Right forelimb (tissue), 1 donor: ENCODE measurements around the gene ABCB6.
"Not testable (repeated sequence)": the region's sequence is repeated elsewhere in the genome, so short reads cannot be mapped to it uniquely, and the experiment has no call there.

ENCODE experiments used
- DNase-seq: peaks from one replicate; pipeline ENCODE4 v3.0.0-alpha.2; 2018

Gene ABCB6

GRCh38 chr2:219218732-219219701, at the start of gene ABCB6:
Gene ABCB6, minus strand, starts transcription at chr2:219218958. Its CDS starts 285 bp downstream, at chr2:219218673.
- peak; percentile 100 for DNase-seq

- DNase-seq = no peak
Observed at GRCh38 chr2:219268294-219268693, 49.5 kb upstream of the ABCB6 start.

DNA sequence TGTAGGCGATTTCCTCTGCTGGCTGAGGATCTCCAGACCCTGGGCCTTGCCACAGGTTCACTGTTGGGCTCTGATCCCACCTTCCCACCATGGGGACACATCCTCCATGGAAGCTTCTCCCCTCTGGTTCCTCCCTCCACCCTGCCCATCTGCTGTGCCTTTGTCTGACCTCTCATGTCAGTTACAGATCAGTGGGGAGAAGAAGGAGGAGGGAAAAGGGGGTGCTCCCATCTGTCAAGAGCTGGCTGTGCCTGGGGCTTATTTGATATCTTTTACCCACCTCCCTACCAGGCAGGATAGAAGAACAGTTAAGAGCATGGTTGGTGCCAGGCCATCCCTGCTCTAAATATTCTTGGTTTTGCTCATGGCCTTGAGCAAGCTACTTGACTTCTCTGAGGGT, 48.1 kb upstream of the ABCB6 start:
- DNase-seq = no peak

- DNase-seq = no peak
Observed at GRCh38 chr2:219266232-219266631, 47.5 kb upstream of the ABCB6 start.

- DNase-seq = no peak
Observed at GRCh38 chr2:219261024-219261855, 42.5 kb upstream of the ABCB6 start.

DNA sequence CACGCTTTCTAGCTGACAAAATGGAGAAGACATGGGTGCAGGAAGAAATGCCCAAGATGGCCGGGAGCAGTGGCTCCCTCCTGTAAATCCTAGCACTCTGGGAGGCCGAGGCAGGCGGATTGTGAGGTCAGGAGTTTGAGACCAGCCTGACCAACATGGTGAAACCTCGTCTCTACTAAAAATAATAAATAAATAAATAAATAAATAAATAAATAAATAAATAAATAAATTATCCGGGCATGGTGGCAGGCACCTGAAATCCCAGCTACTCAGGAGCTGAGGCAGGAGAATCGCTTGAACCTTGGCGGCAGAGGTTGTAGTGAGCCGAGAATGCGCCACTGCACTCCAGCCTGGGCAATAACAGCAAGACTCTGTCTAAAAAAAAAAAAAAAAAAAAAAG, 40.2 kb upstream of the ABCB6 start:
- not testable (repeated sequence) for DNase-seq

DNA sequence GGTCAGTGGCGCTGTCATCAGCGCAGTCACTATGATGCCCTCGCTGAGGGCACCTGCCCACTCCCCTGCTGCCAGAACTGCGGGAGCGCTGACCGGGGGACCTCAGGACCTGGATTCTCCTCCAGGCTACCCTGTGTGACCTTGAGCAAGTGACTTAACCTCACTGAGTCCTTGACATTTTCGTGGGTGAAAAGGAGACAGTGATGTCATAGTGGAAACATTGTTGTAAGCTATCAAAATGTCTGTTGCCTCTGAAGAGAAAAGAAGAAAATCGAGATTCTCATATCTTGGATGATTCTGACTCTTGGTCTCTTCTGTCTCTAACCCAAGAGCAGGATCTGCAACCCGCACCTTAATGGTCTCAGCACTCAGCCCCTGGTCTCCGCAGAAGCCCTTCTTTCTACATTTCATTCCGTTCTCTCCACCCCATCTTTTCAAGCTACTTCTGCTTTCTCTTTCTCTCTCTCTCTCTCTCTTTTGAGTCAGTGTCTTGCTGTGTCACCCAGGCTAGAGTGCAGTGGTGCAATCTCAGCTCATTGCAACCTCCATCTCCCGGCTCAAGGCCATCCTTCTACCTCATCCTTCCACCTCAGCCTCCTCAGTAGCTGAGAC, 35.9 kb upstream of the ABCB6 start:
- no peak for DNase-seq

- DNase-seq = peak; percentile 63
Observed at GRCh38 chr2:219253753-219254589, 35.2 kb upstream of the ABCB6 start, which contains the start of gene TUBA4A. Gene TUBA4A, minus strand, starts transcription at chr2:219253918. Its CDS starts 60 bp downstream, at chr2:219253858.

DNA sequence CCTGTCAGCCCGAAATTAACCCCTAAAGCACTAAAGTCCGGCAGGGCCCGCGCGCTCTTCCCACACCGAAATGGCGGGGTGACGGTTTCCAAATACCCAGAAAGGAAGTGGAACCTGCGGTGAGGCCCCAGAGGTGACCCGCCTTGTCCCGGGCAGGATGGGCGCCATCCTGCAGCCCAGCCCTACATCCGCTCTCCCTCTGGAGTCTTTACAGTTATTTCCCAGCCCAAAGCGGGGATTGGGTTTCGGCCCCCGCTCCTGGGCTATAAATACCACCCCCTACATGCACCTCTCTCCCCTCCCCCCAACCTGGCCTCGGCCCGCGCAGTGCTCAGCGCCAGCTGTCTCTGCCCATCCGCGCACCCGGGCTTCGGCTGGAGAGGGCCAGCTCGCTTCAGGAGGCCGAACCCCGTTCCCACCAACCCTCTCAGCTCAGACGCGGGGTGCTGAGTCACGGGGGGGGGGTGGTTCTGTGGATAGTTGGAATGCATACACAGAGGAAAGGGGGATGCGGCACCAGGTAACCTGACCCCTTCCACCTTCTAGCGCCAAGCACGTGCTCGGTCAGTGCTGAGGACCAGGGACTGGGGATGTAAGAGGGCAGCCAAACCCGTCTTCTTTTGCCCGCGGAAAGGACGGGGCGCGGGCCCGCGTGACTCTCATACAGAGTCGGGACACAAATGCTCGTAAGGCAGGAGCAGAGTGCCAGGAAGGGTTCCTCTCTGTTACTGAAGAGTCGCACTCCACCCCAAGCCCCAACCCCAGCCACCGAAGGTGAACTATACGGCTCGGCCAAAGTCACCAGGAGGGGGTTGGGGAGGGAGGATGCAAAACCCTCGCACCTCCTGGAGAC, 34.4 kb upstream of the ABCB6 start, which contains the start of gene TUBA4B:
Gene TUBA4B (plus strand): TSS at position 344 of the 853 bp plus-strand sequence. CDS start 165 bp downstream, at position 509.
- peak; percentile 65 for DNase-seq

- DNase-seq = no peak
Observed at GRCh38 chr2:219252570-219252899, 33.8 kb upstream of the ABCB6 start.

DNA sequence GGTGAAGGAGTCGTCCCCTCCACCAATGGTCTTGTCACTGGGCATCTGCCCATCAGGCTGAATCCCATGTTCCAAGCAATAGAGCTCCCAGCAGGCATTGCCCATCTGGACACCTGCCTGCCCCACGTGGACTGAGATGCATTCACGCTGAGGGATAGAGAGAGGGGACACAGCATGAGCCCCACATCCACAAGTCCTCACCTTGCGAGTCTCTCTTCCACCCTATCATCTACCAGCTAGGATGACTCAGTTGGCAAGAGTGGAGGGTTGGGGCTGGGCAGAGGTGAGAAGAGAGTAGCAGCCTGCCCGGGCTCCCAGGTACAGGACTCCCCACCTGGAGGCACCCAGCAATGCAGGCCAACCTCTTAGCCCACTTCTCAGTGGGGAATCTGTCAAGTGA, 33.3 kb upstream of the ABCB6 start:
- DNase-seq = no peak

DNA sequence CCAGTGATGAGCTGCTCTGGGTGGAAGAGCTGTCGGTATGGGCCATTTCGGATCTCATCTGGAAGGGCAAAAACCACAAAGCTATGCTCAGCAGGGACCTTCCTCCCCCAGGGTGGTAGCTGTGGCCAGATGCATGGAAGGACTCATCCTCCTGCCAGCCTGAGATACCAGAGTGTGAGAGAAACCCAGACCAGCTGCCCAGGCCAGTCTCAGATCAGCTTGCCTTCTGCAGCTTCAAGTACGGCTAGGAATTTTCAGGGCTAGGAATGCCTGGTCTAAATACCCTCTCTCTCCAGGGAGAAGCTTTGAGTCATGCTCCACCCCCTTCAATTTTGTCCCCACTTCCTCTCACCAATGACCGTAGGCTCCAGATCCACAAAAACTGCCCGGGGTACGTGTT, 32.9 kb upstream of the ABCB6 start:
- no peak for DNase-seq

- no peak for DNase-seq
Observed at GRCh38 chr2:219250049-219250781, 31.5 kb upstream of the ABCB6 start.

GRCh38 chr2:219249203-219249980, 30.6 kb upstream of the ABCB6 start:
- DNase-seq = peak; percentile 63

- DNase-seq = no peak
Observed at GRCh38 chr2:219248845-219249202, 30.1 kb upstream of the ABCB6 start.

GRCh38 chr2:219247678-219248642, 29.2 kb upstream of the ABCB6 start:
- DNase-seq = no peak

DNA sequence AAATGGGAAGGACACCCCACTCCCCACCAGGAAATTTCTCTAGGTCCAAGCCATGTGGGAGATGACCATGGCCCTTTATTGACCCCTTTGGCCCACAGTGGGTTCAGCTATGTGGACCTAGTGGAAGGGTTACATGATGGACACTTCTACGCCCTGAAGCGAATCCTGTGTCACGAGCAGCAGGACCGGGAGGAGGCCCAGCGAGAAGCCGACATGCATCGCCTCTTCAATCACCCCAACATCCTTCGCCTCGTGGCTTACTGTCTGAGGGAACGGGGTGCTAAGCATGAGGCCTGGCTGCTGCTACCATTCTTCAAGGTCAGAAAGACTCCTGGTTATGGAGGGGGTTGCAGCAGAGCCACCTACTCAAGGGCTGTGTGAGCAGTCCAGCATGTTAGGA, 27.8 kb upstream of the ABCB6 start:
- no peak for DNase-seq

DNA sequence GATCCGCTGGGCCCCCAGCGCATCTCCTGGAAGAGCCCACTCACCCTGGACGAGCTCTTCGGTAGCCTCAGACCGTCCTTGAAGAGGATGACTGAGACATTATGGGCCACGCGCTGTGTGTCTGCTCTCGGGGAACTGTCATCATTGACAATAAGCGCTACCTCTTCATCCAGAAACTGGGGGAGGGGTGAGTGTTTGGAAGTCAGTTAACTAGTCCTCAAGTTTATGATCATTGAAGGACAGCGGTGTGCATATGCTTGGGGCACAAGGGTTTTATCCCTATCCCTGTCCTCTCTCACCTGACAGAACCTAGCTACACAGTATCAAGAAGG, 27.1 kb upstream of the ABCB6 start:
- no peak for DNase-seq
